T-helper 17 cell (primary cell): Measurements from ENCODE around the gene CCDC187. TPM values are rescaled to one million over a fixed set of nuclear protein-coding genes. Genes with fewer than 3 reads are reported as not detected.
A peak's percentile ranks its signal among the peaks of the same experiment; 100 is the strongest.

Experiments
- ATAC-seq: fragments of 150-1000 bp; cut with Tn5 transposase; 2 replicates; pipeline ENCODE4 v1.10.0; 2021; ENCODE audit warnings: mild to moderate bottlenecking, moderate library complexity
- DNase-seq, 3 donors: peaks; one replicate each; pipeline versions ENCODE4 v3.0.0 to v3.0.0-alpha.2; 2020 to 2021
- H3K9me3 ChIP-seq: one replicate; pipeline ENCODE4 v1.7.0; 2013; ENCODE audit warnings: low read length, mild to moderate bottlenecking; ENCODE audit not compliant: control insufficient read depth, poor library complexity, severe bottlenecking
- H3K27ac Mint-ChIP-seq: one replicate; pipeline ENCODE4 v1.8.0; 2022; ENCODE audit warnings: mild to moderate bottlenecking, moderate library complexity, mixed read lengths
- H3K27me3 Mint-ChIP-seq: one replicate; pipeline ENCODE4 v1.8.0; 2022; ENCODE audit warnings: mixed read lengths
- H3K36me3 Mint-ChIP-seq: one replicate; pipeline ENCODE4 v1.8.0; 2022; ENCODE audit warnings: low read depth, mixed read lengths
- H3K4me1 Mint-ChIP-seq: one replicate; pipeline ENCODE4 v1.8.0; 2022; ENCODE audit warnings: mild to moderate bottlenecking, mixed read lengths
- H3K4me3 Mint-ChIP-seq: one replicate; pipeline ENCODE4 v1.8.0; 2022; ENCODE audit warnings: mild to moderate bottlenecking, moderate library complexity, mixed read lengths
- total RNA-seq, 4 donors: library from RNA in 2 of 4; stranded (reverse) in 2 of 4; gene quantifications; one replicate each; pipeline ENCODE4 v1.2.3 and lab custom pipeline; 2022 to 2026

The CCDC187 gene
- total RNA-seq, 2 donors from 2014 or later, result 0.12 TPM; not detected in 1

DNA sequence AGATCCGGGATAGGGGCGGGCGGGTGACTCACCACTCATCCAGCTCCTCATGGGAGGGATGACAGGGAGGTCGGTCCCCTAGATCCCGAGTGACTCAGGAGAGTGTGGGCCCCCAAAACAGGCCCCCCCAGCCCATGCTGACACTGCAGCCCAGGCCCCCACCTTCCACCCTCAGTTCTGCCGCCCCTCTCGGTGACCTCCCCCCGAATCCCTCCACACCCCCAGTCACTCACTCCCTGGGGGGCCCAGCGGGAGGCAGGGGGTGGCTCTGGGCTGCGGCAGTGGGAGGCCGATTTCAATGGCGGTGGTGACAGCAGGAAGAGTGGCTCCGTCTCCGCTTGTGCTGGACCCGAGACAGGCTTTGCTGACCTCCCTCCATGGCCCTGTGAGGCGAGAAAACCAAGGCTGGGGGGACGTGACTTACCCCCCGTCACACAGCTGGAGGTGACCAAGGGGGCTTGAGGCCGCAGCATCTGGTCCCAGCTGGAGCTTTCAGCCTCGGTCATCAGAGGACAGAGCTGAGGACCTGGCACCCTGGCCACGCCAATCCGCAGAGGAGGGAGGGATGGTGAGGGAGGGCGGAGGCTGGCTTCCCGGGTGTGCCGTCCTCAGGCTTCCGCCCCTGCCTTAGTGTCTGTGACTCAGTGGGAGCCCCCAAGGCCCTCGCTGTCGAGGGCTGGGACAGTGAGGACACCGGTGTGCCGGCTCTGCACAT, 32.4 kb upstream of the CCDC187 start:
- ATAC-seq (no peak), DNase-seq (no peak)
- no peaks in the 10 kb centered on the region for H3K9me3 ChIP-seq
- Mint-ChIP-seq H3K36me3 (no peaks in the 10 kb centered on the region), H3K27me3 (no peaks in the 10 kb centered on the region), H3K4me1 (no peaks in the 10 kb centered on the region), H3K4me3 (no peak overlapping the region), H3K27ac (no peak overlapping the region)

DNA sequence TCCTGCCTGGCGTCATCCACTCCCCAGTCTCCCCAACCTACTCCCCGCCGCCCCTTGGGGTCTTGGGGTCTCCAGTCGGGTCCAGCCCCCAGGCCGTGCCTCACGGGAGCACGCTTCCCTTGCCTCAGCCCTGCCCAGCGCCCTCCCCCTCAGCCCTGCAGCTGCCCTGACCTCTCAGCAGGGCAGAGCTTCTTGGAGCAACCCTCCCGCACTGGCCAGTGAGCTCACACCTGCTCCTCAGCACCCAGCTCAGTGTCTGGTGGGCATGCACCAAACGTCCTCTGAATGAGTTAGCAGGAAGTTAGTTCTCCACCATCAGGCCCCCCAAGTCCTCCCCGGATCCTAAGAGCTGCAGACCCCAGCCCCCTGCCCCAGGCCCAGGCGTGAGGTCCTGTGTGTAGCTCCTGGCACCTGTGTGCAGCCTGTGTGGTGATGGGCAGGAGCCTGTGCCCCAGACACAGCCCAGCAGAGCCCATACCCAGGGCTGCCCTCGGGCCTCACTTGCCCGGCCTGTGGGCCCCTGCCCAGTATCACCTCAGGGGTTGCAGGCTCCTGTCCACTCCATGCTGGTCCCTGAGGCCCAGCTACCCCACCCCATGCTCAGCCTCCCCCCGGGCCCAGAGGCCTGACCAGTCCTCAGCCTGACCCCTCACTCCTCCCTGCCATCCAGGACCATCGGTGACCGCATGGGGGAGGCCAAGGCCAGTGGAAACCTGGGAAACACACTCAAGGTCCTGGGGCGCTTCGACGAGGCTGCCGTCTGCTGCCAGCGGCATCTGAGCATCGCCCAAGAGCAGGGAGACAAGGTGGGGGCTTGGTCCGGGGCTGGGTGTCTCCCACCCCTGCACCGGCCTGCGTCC, 31.6 kb upstream of the CCDC187 start:
- H3K4me3 Mint-ChIP-seq, result no peak overlapping the region

DNA sequence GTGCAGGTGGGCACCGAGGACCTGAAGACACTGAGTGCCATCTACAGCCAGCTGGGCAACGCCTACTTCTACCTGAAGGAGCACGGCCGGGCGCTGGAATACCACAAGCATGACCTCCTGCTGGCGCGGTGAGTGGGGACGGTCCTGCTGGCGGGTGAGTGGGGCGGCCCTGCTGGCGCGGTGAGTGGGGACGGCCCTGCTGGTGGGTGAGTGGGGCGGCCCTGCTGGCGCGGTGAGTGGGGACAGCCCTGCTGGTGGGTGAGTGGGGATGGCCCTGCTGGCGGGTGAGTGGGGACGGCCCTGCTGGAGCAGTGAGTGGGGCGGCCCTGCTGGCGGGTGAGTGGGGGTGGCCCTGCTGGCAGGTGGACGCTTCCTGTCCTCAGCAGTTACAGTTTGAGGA, 30.6 kb upstream of the CCDC187 start:
- Mint-ChIP-seq H3K36me3 (no peaks in the 10 kb centered on the region), H3K4me1 (no peaks in the 10 kb centered on the region), H3K27me3 (no peaks in the 10 kb centered on the region), H3K27ac (no peak overlapping the region), H3K4me3 (no peak overlapping the region)
- no peaks in the 10 kb centered on the region for H3K9me3 ChIP-seq
- DNase-seq, result no peak
- ATAC-seq, result no peak

More for the DNA sequence above, 31.6 kb upstream of the CCDC187 start:
- H3K4me1 Mint-ChIP-seq, result no peaks in the 10 kb centered on the region
- H3K27ac Mint-ChIP-seq, result no peak overlapping the region
- no peaks in the 10 kb centered on the region for H3K9me3 ChIP-seq
- no peak for ATAC-seq
- DNase-seq, result no peak
- no peaks in the 10 kb centered on the region for H3K36me3 Mint-ChIP-seq
- H3K27me3 Mint-ChIP-seq, result no peaks in the 10 kb centered on the region

DNA sequence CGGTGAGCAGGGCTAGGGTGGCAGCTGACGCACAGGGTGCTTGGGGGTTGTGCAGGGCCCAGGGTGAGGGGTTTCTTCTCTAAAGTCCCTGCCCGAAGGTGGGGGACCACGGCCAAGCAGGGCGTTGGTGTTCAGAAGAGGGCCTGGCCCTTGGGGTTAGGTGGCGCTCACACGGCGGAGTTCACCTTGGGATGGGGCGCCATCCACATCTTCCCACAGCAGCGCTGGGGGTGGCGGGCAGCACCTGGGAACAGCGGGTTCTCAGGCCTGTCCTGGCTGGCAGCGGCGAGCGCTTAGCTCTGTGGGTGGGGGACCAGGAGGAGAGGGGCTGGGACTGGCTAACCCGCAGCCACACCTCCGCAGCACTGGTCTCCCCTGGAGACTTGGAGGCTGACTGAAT, 29.6 kb upstream of the CCDC187 start:
- H3K27ac Mint-ChIP-seq, result no peak overlapping the region
- ATAC-seq, result no peak

DNA sequence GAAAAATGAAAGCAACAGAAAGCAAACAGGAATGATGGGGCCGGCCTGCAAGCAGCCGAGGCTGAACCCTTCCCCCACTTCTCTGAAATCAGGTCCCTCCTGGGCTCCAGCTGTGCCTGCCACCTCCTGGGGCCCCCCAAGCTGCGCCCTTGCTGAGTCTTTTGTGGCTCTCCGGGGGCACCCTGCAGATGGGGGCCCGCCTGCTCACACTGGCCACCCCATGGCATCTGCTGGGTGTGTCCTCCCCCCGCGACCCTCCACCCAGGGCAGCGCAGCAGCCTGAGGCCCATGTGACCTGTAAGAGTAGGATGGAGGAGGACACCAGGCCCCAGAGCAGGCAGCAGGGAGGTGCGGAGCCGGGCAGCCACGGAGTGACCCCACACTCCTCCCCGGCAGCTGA, 29.2 kb upstream of the CCDC187 start:
- Mint-ChIP-seq H3K36me3 (no peaks in the 10 kb centered on the region), H3K4me3 (no peak overlapping the region), H3K27me3 (no peaks in the 10 kb centered on the region), H3K4me1 (peaks cover 2% of the 10 kb centered on the region), H3K27ac (peak overlapping the region; percentile 53)
- H3K9me3 ChIP-seq, result no peaks in the 10 kb centered on the region
- ATAC-seq (no peak), DNase-seq (no peak)

More for the DNA sequence above, 29.6 kb upstream of the CCDC187 start:
- H3K27me3 Mint-ChIP-seq, result no peaks in the 10 kb centered on the region
- H3K36me3 Mint-ChIP-seq, result no peaks in the 10 kb centered on the region
- no peak overlapping the region for H3K4me3 Mint-ChIP-seq
- no peak for DNase-seq
- no peaks in the 10 kb centered on the region for H3K9me3 ChIP-seq
- peaks cover 2% of the 10 kb centered on the region for H3K4me1 Mint-ChIP-seq

DNA sequence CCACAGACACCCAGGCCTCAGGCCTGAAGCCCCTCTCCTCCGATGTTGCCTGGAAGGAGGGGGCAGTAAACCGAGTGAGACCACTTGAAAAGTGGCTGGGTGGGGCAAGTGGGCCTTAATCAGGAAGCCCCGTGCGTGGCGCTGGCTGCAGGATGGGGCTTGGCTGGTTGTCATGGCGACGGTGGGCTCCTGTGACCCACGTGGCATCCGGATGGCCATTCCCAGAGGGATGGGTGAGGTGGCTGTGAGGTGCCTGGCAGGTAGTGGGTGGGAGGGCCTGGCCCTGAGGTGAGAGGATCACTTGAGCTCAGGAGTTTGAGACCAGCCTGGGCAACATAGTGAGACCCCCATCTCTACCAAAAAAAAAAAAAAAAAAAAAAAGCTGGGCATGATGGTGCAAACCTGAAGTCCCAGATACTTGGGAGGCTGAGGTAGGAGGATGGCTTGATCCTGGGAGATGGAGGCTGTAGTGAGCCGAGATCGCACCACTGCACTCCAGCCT, 28.6 kb upstream of the CCDC187 start:
- H3K9me3 ChIP-seq, result no peaks in the 10 kb centered on the region
- H3K27me3 Mint-ChIP-seq, result no peaks in the 10 kb centered on the region
- ATAC-seq (no peak), DNase-seq (no peak)
- peaks cover 2% of the 10 kb centered on the region for H3K4me1 Mint-ChIP-seq
- no peak overlapping the region for H3K4me3 Mint-ChIP-seq
- peak overlapping the region; percentile 53 for H3K27ac Mint-ChIP-seq
- no peaks in the 10 kb centered on the region for H3K36me3 Mint-ChIP-seq

DNA sequence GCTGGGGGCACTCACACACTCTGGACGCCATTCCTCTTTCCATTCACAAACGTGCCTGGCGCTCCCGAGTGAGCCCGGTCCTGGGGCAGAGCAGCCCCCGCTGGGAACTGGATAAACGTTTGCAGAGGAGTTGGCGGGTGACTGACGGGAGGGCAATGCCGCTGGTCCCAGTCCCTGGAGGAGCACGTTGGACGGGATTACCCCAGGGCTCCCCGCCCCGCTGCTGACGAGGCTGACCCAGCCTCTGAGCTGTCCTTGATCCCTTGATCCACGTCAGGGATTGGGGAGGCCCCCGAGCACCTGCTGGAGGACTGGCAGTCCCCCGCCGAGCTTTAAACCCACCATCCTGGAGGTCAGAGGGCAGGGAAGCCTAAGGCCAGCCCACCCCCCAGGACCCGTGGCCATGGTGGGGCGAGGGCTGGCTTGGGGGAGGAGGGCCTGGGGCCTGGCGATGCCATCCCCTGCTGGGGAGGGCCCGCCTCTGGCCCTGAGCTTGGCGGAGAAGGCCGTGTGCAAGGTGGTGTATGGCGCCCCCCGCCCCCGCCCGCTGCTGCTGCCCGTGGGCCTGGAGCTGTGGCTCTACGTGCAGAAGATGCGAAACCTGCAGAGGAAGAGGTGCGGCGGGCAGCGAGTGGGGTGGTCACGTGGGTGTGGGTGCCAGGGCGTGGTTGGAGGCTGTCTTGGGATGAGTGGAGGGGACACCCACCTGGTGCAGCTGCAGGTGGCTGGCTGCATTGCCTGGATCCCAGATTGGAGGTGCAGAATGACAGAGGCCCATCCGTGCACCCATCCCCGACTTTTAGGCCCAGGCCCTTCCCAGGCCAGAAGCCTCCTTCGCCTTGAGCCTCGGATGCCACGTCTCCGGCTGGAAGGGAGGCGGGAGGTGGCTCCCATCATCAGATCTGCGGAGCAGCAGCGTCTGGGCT, 27.9 kb upstream of the CCDC187 start:
- Mint-ChIP-seq H3K36me3 (no peaks in the 10 kb centered on the region), H3K4me3 (no peak overlapping the region), H3K4me1 (peaks cover 2% of the 10 kb centered on the region), H3K27me3 (no peaks in the 10 kb centered on the region), H3K27ac (no peak overlapping the region)
- no peak for ATAC-seq
- DNase-seq, result no peak
- H3K9me3 ChIP-seq, result no peaks in the 10 kb centered on the region

DNA sequence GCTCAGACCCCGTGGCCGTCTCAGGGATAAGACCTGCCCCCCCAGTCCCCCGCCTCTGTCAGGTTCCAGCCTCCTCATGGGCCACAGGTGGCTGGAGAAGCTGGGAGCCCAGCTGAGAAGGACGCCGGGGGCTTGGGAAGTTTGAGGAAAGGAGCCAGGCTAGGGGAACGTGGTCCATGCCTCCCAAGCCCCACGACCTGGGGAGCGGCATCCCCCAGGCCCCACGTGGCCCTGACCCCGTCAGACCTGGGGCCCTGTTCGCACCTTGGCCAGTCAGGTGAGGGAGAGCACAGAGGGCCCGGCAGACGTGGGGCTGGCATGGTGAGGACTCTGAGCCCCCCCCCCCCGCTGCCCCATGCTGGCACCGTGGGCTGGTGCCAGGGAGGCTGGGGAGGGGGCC, 27.1 kb upstream of the CCDC187 start:
- H3K4me3 Mint-ChIP-seq, result no peak overlapping the region
- H3K4me1 Mint-ChIP-seq, result peaks cover 2% of the 10 kb centered on the region
- H3K27me3 Mint-ChIP-seq, result no peaks in the 10 kb centered on the region
- no peaks in the 10 kb centered on the region for H3K36me3 Mint-ChIP-seq
- DNase-seq, result no peak
- no peaks in the 10 kb centered on the region for H3K9me3 ChIP-seq
- ATAC-seq, result no peak
- H3K27ac Mint-ChIP-seq, result no peak overlapping the region

DNA sequence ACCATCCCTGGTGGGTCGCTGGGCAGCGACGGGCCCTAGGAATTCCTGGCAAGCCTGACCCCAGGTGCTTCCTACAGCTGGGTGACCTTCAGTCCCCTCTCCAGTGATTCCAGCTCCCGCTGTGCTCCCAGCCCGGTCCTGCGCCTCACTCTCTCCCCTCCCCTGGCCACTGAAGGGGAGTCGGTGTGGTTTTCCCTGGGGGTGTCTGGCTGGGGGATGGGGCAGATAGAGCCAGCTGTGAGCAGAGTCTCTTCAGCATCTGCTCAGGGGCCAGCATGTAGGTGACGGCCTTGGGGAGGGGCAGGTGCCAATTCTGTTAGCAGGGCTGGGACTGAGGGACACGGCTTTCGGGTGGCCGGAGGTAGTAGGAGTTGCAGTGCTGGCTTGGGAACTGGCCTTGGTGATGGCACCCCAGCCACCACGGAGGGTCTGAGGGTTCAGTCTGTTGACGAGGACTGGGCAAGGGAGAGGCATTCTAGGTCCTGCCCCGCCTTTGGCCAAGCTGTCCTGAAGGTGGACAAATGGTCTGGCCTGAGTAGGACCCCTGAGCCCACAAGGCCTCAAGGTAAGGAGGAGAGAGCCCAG, 26.6 kb upstream of the CCDC187 start:
- no peaks in the 10 kb centered on the region for H3K27me3 Mint-ChIP-seq
- no peak for DNase-seq
- H3K36me3 Mint-ChIP-seq, result no peaks in the 10 kb centered on the region
- no peak overlapping the region for H3K27ac Mint-ChIP-seq
- peaks cover 2% of the 10 kb centered on the region for H3K4me1 Mint-ChIP-seq
- peak overlapping the region; percentile 5 for H3K4me3 Mint-ChIP-seq
- ATAC-seq, result no peak
- H3K9me3 ChIP-seq, result no peaks in the 10 kb centered on the region

DNA sequence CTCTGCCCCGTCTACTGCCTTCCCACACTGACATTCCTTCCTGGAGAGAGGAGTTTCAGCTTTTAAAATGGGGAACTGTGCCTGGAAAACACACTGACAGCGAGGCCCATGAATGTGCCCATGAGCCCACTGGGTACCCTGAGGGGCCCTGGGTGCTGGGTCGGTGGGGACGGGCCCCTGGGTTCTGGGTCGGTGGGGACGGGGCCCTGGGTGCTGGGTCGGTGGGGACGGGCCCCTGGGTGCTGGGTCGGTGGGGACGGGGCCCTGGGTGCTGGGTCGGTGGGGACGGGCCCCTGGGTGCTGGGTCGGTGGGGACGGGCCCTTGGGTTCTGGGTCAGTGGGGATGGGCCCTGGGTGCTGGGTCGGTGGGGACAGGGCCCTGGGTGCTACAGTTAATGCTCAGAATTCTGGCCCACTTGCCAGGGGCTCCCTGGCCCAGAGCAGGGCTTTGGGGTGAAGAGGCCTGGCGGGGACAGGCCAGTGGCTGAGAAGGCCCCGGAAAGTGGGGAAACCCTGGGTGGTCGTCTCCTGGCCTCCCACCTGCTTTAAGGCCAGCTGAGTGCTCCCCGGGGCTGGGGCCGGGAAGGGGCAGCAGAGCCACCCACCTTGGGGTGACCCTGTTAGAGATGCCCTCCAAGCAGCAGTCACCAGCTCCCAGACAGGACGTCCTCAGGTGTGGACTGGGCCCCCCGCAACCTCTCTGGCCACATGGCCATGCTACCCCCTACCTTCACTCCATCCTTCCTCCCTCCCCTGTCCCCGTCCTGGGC, 25.9 kb upstream of the CCDC187 start:
- Mint-ChIP-seq H3K36me3 (no peaks in the 10 kb centered on the region), H3K27ac (no peak overlapping the region), H3K4me3 (no peak overlapping the region), H3K27me3 (no peaks in the 10 kb centered on the region), H3K4me1 (peaks cover 2% of the 10 kb centered on the region)
- no peaks in the 10 kb centered on the region for H3K9me3 ChIP-seq
- ATAC-seq, result no peak
- no peak for DNase-seq

DNA sequence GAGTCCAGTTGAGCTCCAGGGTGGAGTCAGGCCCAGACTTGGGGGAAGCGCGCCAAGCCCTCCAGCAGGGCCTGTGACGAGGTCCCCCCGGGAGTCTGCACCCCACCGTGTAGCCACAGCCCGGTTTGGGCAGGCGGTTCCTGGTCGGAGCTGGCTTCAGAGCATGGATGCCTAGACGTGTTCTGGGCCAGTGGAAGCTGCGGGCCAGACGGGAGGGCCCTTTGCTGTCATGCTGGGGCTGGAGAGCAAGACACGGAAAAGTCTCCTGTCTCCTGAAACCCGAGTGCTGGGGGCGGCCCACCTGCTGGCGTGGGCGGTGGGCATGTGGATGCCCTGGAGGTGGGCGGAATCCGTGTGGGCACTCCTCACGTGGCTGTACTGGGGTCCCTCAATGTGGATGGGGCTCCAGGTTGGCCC, 25.3 kb upstream of the CCDC187 start:
- H3K4me3 Mint-ChIP-seq, result no peak overlapping the region
- H3K27ac Mint-ChIP-seq, result no peak overlapping the region
- no peaks in the 10 kb centered on the region for H3K36me3 Mint-ChIP-seq
- DNase-seq (no peak), ATAC-seq (no peak)
- peaks cover 2% of the 10 kb centered on the region for H3K4me1 Mint-ChIP-seq
- no peaks in the 10 kb centered on the region for H3K27me3 Mint-ChIP-seq
- H3K9me3 ChIP-seq, result no peaks in the 10 kb centered on the region

DNA sequence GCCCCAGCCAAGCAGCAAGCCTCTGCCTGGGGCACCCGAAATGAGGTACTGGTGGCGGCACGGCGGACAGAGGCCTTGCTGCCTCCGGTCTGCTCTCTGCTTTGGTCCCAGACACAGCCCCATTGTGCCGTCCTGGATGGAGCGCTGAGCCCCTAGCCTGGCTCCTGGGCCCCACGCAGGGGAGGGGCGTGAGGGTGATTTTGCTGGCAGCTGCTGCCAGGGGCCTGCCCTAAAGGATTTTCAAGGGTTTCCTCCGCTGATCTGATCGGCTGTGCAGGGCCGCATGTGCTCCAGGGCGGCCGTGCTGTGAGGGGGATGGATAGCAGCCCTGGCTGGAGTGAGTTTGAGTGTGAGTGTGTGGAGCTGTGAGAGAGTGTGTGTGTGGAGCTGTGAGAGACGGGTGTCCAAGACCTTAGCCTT, 24.7 kb upstream of the CCDC187 start:
- Mint-ChIP-seq H3K27ac (no peak overlapping the region), H3K27me3 (no peaks in the 10 kb centered on the region), H3K4me1 (peaks cover 2% of the 10 kb centered on the region), H3K4me3 (peak overlapping the region; percentile 47), H3K36me3 (no peaks in the 10 kb centered on the region)
- DNase-seq (no peak), ATAC-seq (no peak)
- no peaks in the 10 kb centered on the region for H3K9me3 ChIP-seq
